Fibroblast of villous mesenchyme (primary cell): Measurements from ENCODE around the gene DUSP10. TPM values are rescaled to one million over a fixed set of nuclear protein-coding genes. Genes with fewer than 3 reads are reported as not detected.

Experiments
- DNase-seq: peaks from one replicate; pipeline ENCODE4 v3.0.0-alpha.2; 2010; ENCODE audit warnings: low read depth
- H3K4me3 ChIP-seq: 2 replicates; pipeline ENCODE4 v1.5.1; 2011; ENCODE audit warnings: low read depth, mild to moderate bottlenecking, low read length
- total RNA-seq: library from RNA; depleted of rRNA; stranded (reverse); fragments of >200 nt; gene quantifications from 2 replicates; pipeline ENCODE4 v1.2.3, GENCODE V29; 2012
- TF ChIP-seq, protein P1 (sequence below): IDR thresholded peaks from 2 replicates; pipeline ENCODE4 v1.5.1; 2012; ENCODE audit warnings: low read depth, mild to moderate bottlenecking, low read length; ENCODE audit not compliant: insufficient read depth

DUSP10 gene
- total RNA-seq, 1 donor = 35.8 TPM

DNA sequence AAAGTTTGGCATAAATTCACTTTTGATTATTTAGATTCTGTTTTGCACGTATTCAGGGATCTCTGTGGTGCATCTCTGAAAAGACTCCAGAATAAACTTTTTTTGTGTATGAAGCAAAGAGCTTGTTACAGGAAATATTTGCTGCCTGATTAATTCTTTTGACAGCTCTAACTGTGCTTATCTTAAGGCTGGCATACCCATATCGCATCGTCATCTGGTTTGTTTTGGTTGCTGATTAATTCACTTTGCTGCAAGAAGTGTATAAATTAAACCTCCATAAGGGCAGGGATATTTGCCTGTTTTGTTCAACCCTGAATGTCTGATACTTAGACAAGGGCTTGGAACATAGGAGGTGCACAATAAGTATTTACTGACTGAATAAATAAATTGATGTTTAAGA, 17.5 kb upstream of the DUSP10 start:
- TF ChIP-seq, protein P1, sequence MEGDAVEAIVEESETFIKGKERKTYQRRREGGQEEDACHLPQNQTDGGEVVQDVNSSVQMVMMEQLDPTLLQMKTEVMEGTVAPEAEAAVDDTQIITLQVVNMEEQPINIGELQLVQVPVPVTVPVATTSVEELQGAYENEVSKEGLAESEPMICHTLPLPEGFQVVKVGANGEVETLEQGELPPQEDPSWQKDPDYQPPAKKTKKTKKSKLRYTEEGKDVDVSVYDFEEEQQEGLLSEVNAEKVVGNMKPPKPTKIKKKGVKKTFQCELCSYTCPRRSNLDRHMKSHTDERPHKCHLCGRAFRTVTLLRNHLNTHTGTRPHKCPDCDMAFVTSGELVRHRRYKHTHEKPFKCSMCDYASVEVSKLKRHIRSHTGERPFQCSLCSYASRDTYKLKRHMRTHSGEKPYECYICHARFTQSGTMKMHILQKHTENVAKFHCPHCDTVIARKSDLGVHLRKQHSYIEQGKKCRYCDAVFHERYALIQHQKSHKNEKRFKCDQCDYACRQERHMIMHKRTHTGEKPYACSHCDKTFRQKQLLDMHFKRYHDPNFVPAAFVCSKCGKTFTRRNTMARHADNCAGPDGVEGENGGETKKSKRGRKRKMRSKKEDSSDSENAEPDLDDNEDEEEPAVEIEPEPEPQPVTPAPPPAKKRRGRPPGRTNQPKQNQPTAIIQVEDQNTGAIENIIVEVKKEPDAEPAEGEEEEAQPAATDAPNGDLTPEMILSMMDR = no peak

DNA sequence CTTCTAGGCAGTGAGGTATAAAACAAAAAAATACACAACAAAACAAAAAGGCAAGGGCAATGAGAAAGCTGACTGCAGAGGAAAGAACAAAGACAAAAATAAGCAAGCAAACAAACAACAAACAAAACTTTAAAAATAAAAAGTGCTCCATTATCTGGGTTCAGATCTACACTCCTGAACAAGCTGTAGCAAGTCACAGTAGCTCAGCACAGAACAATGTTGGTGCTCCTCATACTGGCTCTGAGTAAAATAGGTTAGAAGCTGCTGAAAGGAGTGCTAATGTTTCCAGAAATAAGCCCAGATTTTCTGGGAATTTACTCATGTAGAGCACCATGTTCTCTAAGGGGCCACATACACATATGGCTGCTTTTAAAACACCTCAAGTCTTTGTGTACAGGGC, 16.6 kb upstream of the DUSP10 start:
- TF ChIP-seq, protein P1 = no peak
- DNase-seq = no peak
- H3K4me3 ChIP-seq = no peak overlapping the region

More for the DNA sequence above, 17.5 kb upstream of the DUSP10 start:
- DNase-seq = peak; percentile 30
- H3K4me3 ChIP-seq = no peak overlapping the region

DNA sequence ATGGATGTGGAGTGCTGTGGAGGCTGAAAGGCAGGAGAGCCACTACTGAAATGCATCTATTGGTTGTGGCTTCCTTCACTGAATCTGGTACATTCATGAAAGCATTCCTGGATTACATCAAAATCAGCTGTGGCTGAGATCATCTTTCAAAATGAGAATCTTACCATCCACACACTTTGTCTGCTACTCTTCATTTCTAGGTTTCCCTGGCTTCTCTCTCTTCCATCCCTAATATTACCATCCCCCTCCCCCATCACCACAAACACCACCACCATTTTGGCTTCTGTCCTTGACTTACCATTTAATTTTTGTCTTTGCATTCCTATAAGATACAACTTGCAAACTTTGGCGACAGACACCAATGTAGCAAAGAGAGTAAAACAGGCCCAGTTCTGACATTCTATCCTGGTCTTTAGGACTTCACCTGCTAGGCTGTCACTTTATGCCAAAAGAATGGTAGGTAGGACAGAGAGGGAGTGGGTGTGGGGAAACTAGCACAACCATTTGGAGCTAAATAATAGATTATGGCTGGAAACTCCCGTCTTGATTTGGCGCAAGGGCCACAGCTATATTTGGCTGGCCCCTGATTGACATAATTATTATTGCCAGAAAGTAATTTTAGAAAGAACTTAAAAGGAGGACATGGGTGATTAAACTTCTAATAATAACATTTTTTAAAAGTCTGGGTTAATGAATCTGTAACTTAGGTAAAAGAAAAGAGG, 15.1 kb upstream of the DUSP10 start:
- TF ChIP-seq, protein P1 = no peak
- H3K4me3 ChIP-seq = no peak overlapping the region
- peak; percentile 27 for DNase-seq

DNA sequence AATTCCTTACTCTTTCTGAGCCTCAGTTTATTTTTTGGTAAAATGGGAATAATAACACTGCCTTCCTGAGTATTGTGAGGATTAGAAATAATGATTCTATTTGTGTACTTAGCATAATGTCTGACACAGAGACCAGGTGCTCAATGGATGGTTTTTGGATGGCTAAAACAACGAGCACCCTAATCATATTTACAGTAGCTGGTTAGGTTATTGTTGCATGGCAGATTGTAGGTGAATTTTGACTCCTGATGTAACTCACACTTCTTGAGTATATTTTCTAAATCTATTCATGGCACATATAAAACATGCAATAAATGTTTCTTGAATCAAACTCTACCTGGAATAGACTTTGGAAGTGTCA, 11.9 kb upstream of the DUSP10 start:
- no peak for DNase-seq
- no peak overlapping the region for H3K4me3 ChIP-seq
- TF ChIP-seq, protein P1 = no peak

DNA sequence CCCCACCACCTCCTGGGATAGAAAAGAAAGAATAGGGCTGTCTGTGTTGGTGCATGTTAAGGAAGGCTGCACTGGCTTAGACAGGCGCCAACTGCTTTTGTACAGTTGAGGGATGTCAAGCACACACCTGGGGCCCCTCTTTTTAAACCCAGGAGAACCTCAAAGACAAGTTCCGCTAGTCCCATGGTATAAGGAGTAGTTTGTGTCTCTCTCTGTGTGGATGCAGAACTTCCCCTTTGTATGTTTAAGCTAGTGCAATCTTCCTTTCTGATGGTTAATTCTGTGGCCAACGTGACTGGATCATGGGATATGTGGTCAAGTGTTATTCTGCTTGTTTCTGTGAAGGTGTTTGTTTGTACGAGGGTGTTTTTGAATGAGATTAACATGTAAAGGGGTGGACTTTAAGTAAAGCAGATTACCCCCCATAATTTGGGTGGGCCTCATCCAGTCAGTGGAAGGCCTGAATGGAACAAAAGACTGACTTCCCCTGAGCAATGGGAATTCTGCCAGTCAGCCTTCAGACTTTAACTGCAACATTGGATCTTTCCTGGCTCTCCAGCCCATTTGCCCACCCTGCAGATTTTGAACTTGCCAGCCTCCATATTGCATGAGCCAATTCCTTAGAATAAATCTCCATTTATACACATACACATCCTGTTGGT, 9.5 kb upstream of the DUSP10 start:
- no peak for DNase-seq
- TF ChIP-seq, protein P1 = no peak
- no peak overlapping the region for H3K4me3 ChIP-seq

DNA sequence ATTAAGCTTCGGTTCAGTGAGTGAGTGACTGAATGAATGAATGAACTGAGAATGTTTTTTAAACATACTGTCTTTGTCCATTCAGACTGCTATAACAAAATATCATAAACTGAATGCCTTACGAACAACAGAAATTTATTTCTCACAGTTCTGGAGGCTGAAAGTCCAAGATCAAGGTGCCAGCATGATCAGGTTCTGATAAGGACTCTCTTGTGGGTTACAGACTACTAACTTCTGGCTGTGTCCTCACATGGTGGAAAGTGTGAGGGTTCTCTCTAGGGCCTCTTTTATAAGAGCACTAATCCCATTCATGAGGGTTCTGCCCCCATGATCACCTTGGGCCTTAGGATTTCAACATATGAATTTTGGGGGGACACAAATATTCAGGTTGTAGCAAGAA, 7.1 kb upstream of the DUSP10 start:
- TF ChIP-seq, protein P1 = no peak
- H3K4me3 ChIP-seq = no peak overlapping the region
- no peak for DNase-seq

DNA sequence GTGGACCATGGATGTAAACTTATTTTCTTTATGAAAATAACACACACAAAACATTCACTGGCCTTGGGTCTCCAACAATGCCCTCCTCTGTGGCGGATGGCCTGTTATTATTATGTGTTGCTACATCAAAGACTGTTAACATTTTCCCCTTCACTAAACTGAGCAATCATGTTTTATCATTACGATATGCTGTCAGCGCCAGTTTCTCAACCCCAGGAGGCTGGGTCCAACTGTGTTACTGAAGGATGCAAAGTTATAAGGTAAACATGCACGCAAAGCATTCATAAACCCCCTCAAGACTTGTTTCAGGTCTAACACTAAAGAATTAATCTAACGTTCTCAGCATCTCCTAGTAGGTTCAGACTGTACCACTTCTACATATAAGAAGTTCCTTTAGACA, 6.0 kb upstream of the DUSP10 start:
- TF ChIP-seq, protein P1 = no peak
- H3K4me3 ChIP-seq = no peak overlapping the region
- DNase-seq = no peak
